Activated naive CD4-positive, alpha-beta T cell treated with Interleukin-2 at 50 U/mL for 16 hours (primary cell): ENCODE data around the gene EFEMP2.

Source experiments
- DNase-seq: peaks from one replicate; pipeline ENCODE4 v3.0.0-alpha.2; 2020

EFEMP2 gene

GRCh38 chr11:65817835-65818680 is 54.5 kb downstream of the EFEMP2 start:
- DNase-seq, result peak; percentile 93

- no peak for DNase-seq
Measured at GRCh38 chr11:65817312-65817834, 55.2 kb downstream of the EFEMP2 start.

- DNase-seq, result no peak
Measured at GRCh38 chr11:65816696-65817095, 55.9 kb downstream of the EFEMP2 start.
